ENCODE measurements around the gene JAK2. TPM values are rescaled to one million over a fixed set of nuclear protein-coding genes. Genes with fewer than 3 reads are reported as not detected.

Gene JAK2
- total and polyA plus RNA-seq, 9 of the 15 experiments (the other 6 are each of a cell fraction or from before 2014, with no cell fraction given), result 4.7 to 23.4 (median 15.3) TPM

GRCh38 chr9:4979239-4979638, 5.8 kb upstream of the JAK2 start:
- Histone ChIP-seq H3K9me1 (ENCODE audit: control insufficient read depth, insufficient read depth, low read length) (no peaks in the 10 kb centered on the region), H3K27me3 (ENCODE audit: control insufficient read depth in 2 of 2, insufficient read depth in 2 of 2, low read length in 2 of 2) (no peaks in the 10 kb centered on the region), H3K4me3 (no peak overlapping the region), H3K9me3 (replicated peaks; ENCODE audit: control insufficient read depth, insufficient read depth, low read depth, low read length) (no peaks in the 10 kb centered on the region), H3K36me3 (ENCODE audit: control insufficient read depth, insufficient read depth, low read length) (no peaks in the 10 kb centered on the region), H3K79me2 (ENCODE audit: control insufficient read depth, insufficient read depth, low read length) (peaks cover 10% of the 10 kb centered on the region), H4K20me1 (replicated peaks; ENCODE audit: control insufficient read depth, insufficient read depth, low read length) (no peaks in the 10 kb centered on the region), H2AFZ (ENCODE audit: low read depth, low read length) (no peak overlapping the region), H3K27ac (ENCODE audit: extremely low read depth, low read depth, low read length) (no peak overlapping the region), H3K9ac (ENCODE audit: insufficient read depth in 1 of 2, low read depth in 2 of 2, low read length in 2 of 2) (no peak overlapping the region), H3K4me2 (ENCODE audit: insufficient read depth, low read length) (no peak overlapping the region), H3K4me1 (replicated peaks in 1 of 2; ENCODE audit: control insufficient read depth in 2 of 2, insufficient read depth in 2 of 2, low read length in 2 of 2) (peaks cover 1 to 23% of the 10 kb centered on the region in 2 experiments; a peak in 4 of 5 replicates)
- in situ Hi-C loops (cut with MboI) (no loop called here), intact Hi-C loops (cut with micrococcal nuclease) (no loop called here)
- DNase-seq (ENCODE audit: extremely low read depth in 1 of 4, low spot score in 3 of 4) (no peak), FAIRE-seq (no peak), ATAC-seq (no peak)
- POLR2A ChIA-PET, result interaction anchor here (0.7 to 1.8 kb wide), 2 partner anchors 9 to 78 kb away, joined by 3 to 6 read pairs; no protein-coding TSS in a partner anchor
- no TSS peak for BruUV-seq (replicated peaks)
- no peak for TF ChIP-seq BRF1 (IDR thresholded peaks at IDR 0.05; ENCODE audit: borderline replicate concordance, extremely low read depth, insufficient read length)
- TF ChIP-seq PML (IDR thresholded peaks at IDR 0.05; ENCODE audit: low read length), result no peak
- no peak for TF ChIP-seq FOXP1 (CRISPR knock-in tag; IDR thresholded peaks at IDR 0.05)
- no peak for TF ChIP-seq ZBTB40 (IDR thresholded peaks at IDR 0.05)
- no peak for TF ChIP-seq ZBTB40 (CRISPR knock-in tag; IDR thresholded peaks at IDR 0.05)
- TF ChIP-seq ETV5 (CRISPR knock-in tag; IDR thresholded peaks at IDR 0.05; ENCODE audit: low read depth), result no peak
- TF ChIP-seq HIVEP1 (CRISPR knock-in tag; IDR thresholded peaks at IDR 0.05), result no peak
- no peak for TF ChIP-seq TCF3 (CRISPR knock-in tag; IDR thresholded peaks at IDR 0.05)
- TF ChIP-seq THRAP3 (IDR thresholded peaks at IDR 0.05; ENCODE audit: borderline replicate concordance), result no peak
- TF ChIP-seq KDM1A (IDR thresholded peaks at IDR 0.05), result no peak
- TF ChIP-seq ARID2 (IDR thresholded peaks at IDR 0.05), result no peak
- CTCF ChIA-PET (ENCODE audit: low intra/inter-chr PET ratio), result no interaction called here
- WGBS (ENCODE audit: insufficient coverage, low coverage, missing lambda C conversion rate), result 80% methylated on average over 2 of the region's 2 CpGs
